OCI-LY3 (cell line): Measurements from ENCODE around the gene FAF2.

Experiments used
- EZH2phosphoT487 ChIP-seq: fragments of 200-600 bp; shearing (Covaris generic); IDR thresholded peaks from 2 replicates; pipeline ENCODE4 v1.6.1; 2018; ENCODE audit warnings: antibody characterized with exemption, mixed run types, low read depth
- TF ChIP-seq, protein P1 (sequence below): fragments of 200-600, 300-600 bp; sonication (generic); IDR thresholded peaks from 2 replicates; pipeline ENCODE4 v1.5.1; 2014; ENCODE audit warnings: antibody characterized with exemption, low read length, low read depth

DNA sequence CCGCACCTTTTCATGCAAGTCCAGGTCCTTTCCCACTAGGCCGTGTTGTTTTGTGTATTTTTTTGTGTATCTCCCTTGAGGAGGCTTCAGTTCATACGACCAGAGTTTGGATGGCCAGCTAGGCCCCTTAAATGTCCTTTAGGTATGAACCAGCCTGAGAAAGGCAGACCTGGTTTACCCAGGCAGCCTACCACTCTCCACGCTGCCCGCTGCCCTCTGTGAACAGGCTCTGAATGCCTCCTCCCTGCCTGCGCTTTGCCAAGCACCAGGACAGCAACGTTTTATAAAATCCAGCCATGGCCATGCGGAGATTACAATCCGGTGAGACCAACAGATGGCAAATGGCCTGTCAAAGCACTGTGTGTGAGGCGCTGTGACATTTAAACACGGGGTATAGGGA is 31.2 kb upstream of the FAF2 start:
- TF ChIP-seq, protein P1, sequence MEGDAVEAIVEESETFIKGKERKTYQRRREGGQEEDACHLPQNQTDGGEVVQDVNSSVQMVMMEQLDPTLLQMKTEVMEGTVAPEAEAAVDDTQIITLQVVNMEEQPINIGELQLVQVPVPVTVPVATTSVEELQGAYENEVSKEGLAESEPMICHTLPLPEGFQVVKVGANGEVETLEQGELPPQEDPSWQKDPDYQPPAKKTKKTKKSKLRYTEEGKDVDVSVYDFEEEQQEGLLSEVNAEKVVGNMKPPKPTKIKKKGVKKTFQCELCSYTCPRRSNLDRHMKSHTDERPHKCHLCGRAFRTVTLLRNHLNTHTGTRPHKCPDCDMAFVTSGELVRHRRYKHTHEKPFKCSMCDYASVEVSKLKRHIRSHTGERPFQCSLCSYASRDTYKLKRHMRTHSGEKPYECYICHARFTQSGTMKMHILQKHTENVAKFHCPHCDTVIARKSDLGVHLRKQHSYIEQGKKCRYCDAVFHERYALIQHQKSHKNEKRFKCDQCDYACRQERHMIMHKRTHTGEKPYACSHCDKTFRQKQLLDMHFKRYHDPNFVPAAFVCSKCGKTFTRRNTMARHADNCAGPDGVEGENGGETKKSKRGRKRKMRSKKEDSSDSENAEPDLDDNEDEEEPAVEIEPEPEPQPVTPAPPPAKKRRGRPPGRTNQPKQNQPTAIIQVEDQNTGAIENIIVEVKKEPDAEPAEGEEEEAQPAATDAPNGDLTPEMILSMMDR, result no peak
- no peak for TF ChIP-seq EZH2phosphoT487
